Endothelial cell of umbilical vein (primary cell): ENCODE results near the gene SDF4. TPM values are rescaled to one million over a fixed set of nuclear protein-coding genes. Genes with fewer than 3 reads are reported as not detected.

Experiments
- BruUV-seq: library from RNA; stranded (reverse); fragments of 400-500 nt; replicated peaks from 2 replicates; lab custom pipeline; 2021; lab: Mats Ljungman, UMichigan
- CTCF ChIA-PET: fragments of 300-600, 350-600 bp; sonication (Branson Sonifier 250); formaldehyde crosslinking; loops from one replicate; lab custom pipeline; 2021; ENCODE audit warnings: antibody characterized with exemption, inconsistent platforms; lab: Charles Lee
- POLR2A ChIA-PET: fragments of 300-600, 350-600 bp; sonication (Branson Sonifier 250); formaldehyde crosslinking; loops from one replicate; lab custom pipeline; 2021; ENCODE audit warnings: antibody characterized with exemption, inconsistent platforms; lab: Charles Lee
- DNase-seq: peaks from one replicate; pipeline ENCODE4 v3.0.0-alpha.2; 2011; ENCODE audit warnings: low read depth, low spot score
- FAIRE-seq: peaks from 2 replicates; lab custom pipeline; 2011; peaks lifted over from hg19 to GRCh38; lab: Jason Lieb, UNC
- H2AFZ ChIP-seq: 2 replicates; pipeline ENCODE4 v1.6.0; 2012; ENCODE audit warnings: low read depth, low read length, control low read depth, inconsistent platforms
- H3K27ac ChIP-seq: 2 replicates; pipeline ENCODE4 v1.5.1; 2011; ENCODE audit warnings: low read depth, mild to moderate bottlenecking, control low read depth, low read length, moderate library complexity; ENCODE audit not compliant: insufficient read depth
- H3K27me3 ChIP-seq, 2 experiments: 2 replicates each; pipeline versions ENCODE4 v1.6.0 to v1.6.1; 2011; ENCODE audit warnings: low read length in 2 of 2, mixed read lengths in 1 of 2; ENCODE audit not compliant: control insufficient read depth in 2 of 2, insufficient read depth in 2 of 2
- H3K36me3 ChIP-seq, 2 experiments: 2 replicates in 1 of 2; 3 replicates in 1 of 2; pipeline ENCODE4 v1.5.1; 2011; ENCODE audit warnings: low read length in 2 of 2, mild to moderate bottlenecking in 1 of 2, moderate library complexity in 1 of 2; ENCODE audit not compliant: control insufficient read depth in 2 of 2, insufficient read depth in 2 of 2; ENCODE audit errors: extremely low read depth in 1 of 2
- H3K4me1 ChIP-seq: 3 replicates; pipeline ENCODE4 v1.5.1; 2011; ENCODE audit warnings: mild to moderate bottlenecking, low read length; ENCODE audit not compliant: control insufficient read depth, insufficient read depth; ENCODE audit errors: extremely low read depth
- H3K4me2 ChIP-seq: 2 replicates; pipeline ENCODE4 v1.6.1; 2011; ENCODE audit warnings: low read length, control low read depth, mixed read lengths; ENCODE audit not compliant: insufficient read depth
- H3K4me3 ChIP-seq, 3 experiments: fragments of 200-600 bp in 1 of 3; sonication (generic), shearing (Covaris generic) in 1 of 3; replicated peaks in 1 of 3; 2 replicates each; pipeline ENCODE4 v1.5.1; 2011 to 2016; ENCODE audit warnings: control low read depth in 3 of 3, low read length in 3 of 3, mild to moderate bottlenecking in 2 of 3, inconsistent platforms in 1 of 3, low read depth in 1 of 3, moderate library complexity in 1 of 3; ENCODE audit not compliant: insufficient read depth in 1 of 3
- H3K79me2 ChIP-seq: 2 replicates; pipeline ENCODE4 v1.6.0; 2012; ENCODE audit warnings: low read length, inconsistent platforms; ENCODE audit not compliant: control insufficient read depth, insufficient read depth
- H3K9ac ChIP-seq: replicated peaks from 2 replicates; pipeline ENCODE3; 2011; ENCODE audit warnings: low read length, control low read depth; ENCODE audit not compliant: insufficient read depth; ENCODE audit errors: extremely low read depth
- H3K9me1 ChIP-seq: replicated peaks from 3 replicates; pipeline ENCODE4 v1.6.0; 2011; ENCODE audit warnings: mild to moderate bottlenecking, low read length; ENCODE audit not compliant: control insufficient read depth, insufficient read depth; ENCODE audit errors: extremely low read depth
- H3K9me3 ChIP-seq: replicated peaks from 2 replicates; pipeline ENCODE4 v1.5.1; 2012; ENCODE audit warnings: low read length, inconsistent platforms; ENCODE audit not compliant: control insufficient read depth, insufficient read depth
- H4K20me1 ChIP-seq: replicated peaks from 2 replicates; pipeline ENCODE3; 2011; ENCODE audit warnings: mild to moderate bottlenecking, low read length; ENCODE audit not compliant: control insufficient read depth, insufficient read depth; ENCODE audit errors: extremely low read depth
- EZH2 ChIP-seq: IDR thresholded peaks from 2 replicates; pipeline ENCODE4 v1.6.1; 2012; ENCODE audit warnings: borderline replicate concordance, low read depth, mild to moderate bottlenecking, moderate library complexity, low read length, inconsistent platforms; ENCODE audit not compliant: severe bottlenecking
- FOS ChIP-seq: IDR thresholded peaks from 2 replicates; pipeline ENCODE4 v1.6.1; 2011; ENCODE audit warnings: mild to moderate bottlenecking, low read length, moderate library complexity, borderline replicate concordance; ENCODE audit not compliant: insufficient read depth
- GATA2 ChIP-seq: IDR thresholded peaks from 2 replicates; pipeline ENCODE4 v1.7.0; 2011; ENCODE audit warnings: low read depth, mild to moderate bottlenecking, moderate library complexity, mixed read lengths, low read length; ENCODE audit not compliant: insufficient read length, insufficient read depth
- JUN ChIP-seq: IDR thresholded peaks from 2 replicates; pipeline ENCODE4 v1.6.1; 2011; ENCODE audit warnings: borderline replicate concordance, low read depth; ENCODE audit not compliant: insufficient read length, insufficient read depth
- MAX ChIP-seq: IDR thresholded peaks from 2 replicates; pipeline ENCODE4 v1.6.1; 2011; ENCODE audit not compliant: insufficient read depth, insufficient read length
- MYC ChIP-seq: IDR thresholded peaks from one replicate; pipeline ENCODE4 v1.6.1; 2011; ENCODE audit warnings: mild to moderate bottlenecking, low read depth, low read length
- POLR2A ChIP-seq: IDR thresholded peaks from 2 replicates; pipeline ENCODE4 v1.6.1; 2012; ENCODE audit warnings: low read depth, mild to moderate bottlenecking, control low read depth, low read length
- POLR2AphosphoS5 ChIP-seq: IDR thresholded peaks from 2 replicates; pipeline ENCODE4 v1.6.1; 2012; ENCODE audit warnings: low read depth, mild to moderate bottlenecking, control low read depth, low read length, moderate library complexity; ENCODE audit not compliant: insufficient read depth
- dilution Hi-C: fragments of 300-500 bp; cut with MboI; formaldehyde crosslinking; loops from one replicate; pipeline ENCODE4 v1.15.0; 2019; ENCODE audit warnings: low sequenced_read_pairs; ENCODE audit not compliant: extremely low pct_ligation_motif_present
- intact Hi-C: fragments of 100-400 bp; cut with micrococcal nuclease; formaldehyde crosslinking; loops from one replicate; pipeline ENCODE4 v1.10.0; 2022
- polyA plus RNA-seq, 4 experiments: library from polyadenylated mRNA; depleted of rRNA in 3 of 4; stranded (reverse) in 3 of 4; unstranded in 1 of 4; fragments of >200 nt; gene quantifications; 2 replicates each; pipeline versions ENCODE4 v1.2.1 to v1.2.3, GENCODE V29; 2011 to 2012; ENCODE audit warnings: missing spikeins in 1 of 4
- total RNA-seq: library from RNA; stranded (reverse); gene quantifications from 2 replicates; pipeline ENCODE4 v1.2.3, GENCODE V29; 2021
- TF ChIP-seq, protein P1 (sequence below), 2 donors: IDR thresholded peaks; 1 replicate in 1 of 2; 2 replicates in 1 of 2; pipeline ENCODE4 v1.5.1; 2011; ENCODE audit warnings: low read length in 2 of 2, mild to moderate bottlenecking in 2 of 2, moderate library complexity in 2 of 2, control low read depth in 1 of 2, inconsistent platforms in 1 of 2, low read depth in 1 of 2; ENCODE audit not compliant: insufficient read depth in 1 of 2; ENCODE audit errors: extremely low read depth in 1 of 2

SDF4 gene
- total and polyA plus RNA-seq, 2 donors (not counting 3 experiments of a cell fraction or from before 2014, with no cell fraction given): 175 to 185 TPM

DNA sequence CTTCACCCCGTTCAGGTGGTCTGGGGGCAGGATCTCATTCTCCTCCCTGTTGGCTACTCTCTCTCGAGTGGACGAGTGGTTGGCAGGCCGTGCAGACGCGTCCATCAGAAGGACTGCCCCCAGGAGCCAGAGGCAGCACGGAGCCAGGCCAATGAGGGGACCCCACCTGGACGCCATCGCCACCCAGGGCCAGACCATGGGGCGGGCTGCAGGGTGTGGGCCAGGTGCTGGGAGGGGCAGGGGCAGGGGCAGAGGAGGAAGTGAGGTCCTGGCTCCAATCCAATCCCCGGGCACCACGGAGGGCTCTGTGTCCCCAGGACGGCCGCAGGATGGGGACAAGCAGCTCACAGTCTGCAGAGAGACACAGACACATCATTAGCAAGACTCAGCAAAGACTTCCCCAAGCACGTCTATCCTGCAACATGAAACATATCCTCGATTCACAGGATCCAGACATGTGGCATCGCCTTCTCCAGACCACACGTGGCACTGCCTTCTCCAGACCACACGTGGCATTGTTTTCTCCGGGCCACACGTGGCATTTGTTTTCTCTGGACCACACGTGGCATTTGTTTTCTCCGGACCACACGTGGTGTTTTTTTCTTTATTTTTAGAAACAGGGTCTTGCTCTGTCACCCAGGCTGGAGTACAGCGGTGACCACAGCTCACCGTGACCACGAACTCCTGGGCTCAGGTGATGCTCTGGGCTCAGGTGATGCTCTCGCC lies 3.0 kb downstream of the SDF4 start:
- TF ChIP-seq POLR2AphosphoS5 (no peak), MYC (no peak), FOS (no peak), POLR2A (no peak), EZH2 (no peak), GATA2 (no peak), JUN (no peak), MAX (no peak)
- TF ChIP-seq, protein P1, sequence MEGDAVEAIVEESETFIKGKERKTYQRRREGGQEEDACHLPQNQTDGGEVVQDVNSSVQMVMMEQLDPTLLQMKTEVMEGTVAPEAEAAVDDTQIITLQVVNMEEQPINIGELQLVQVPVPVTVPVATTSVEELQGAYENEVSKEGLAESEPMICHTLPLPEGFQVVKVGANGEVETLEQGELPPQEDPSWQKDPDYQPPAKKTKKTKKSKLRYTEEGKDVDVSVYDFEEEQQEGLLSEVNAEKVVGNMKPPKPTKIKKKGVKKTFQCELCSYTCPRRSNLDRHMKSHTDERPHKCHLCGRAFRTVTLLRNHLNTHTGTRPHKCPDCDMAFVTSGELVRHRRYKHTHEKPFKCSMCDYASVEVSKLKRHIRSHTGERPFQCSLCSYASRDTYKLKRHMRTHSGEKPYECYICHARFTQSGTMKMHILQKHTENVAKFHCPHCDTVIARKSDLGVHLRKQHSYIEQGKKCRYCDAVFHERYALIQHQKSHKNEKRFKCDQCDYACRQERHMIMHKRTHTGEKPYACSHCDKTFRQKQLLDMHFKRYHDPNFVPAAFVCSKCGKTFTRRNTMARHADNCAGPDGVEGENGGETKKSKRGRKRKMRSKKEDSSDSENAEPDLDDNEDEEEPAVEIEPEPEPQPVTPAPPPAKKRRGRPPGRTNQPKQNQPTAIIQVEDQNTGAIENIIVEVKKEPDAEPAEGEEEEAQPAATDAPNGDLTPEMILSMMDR (IDR thresholded peaks at IDR 0.05; ENCODE audit: extremely low read depth in 1 of 2, insufficient read depth in 1 of 2, low read depth in 1 of 2, low read length in 2 of 2): no peak
- POLR2A ChIA-PET: no interaction called here
- H3K4me1 ChIP-seq: peaks cover 6% of the 10 kb centered on the region
- H3K4me3 ChIP-seq: no peak overlapping the region
- peaks cover 6 to 26% of the 10 kb centered on the region in 2 experiments for H3K36me3 ChIP-seq
- dilution Hi-C loops (no loop called here), intact Hi-C loops (no loop called here)
- H3K27me3 ChIP-seq: no peaks in the 10 kb centered on the region
- H4K20me1 ChIP-seq: no peaks in the 10 kb centered on the region
- no peaks in the 10 kb centered on the region for H3K9me1 ChIP-seq
- no peak overlapping the region for H3K27ac ChIP-seq
- no TSS peak for BruUV-seq
- no peak for DNase-seq
- CTCF ChIA-PET: interaction anchor here (3.7 kb wide), 1 partner anchor 107 kb away, joined by 43 read pairs; no protein-coding TSS in a partner anchor
- H3K9me3 ChIP-seq: no peaks in the 10 kb centered on the region
- H3K9ac ChIP-seq: no peak overlapping the region
- H3K4me2 ChIP-seq: no peak overlapping the region
- H2AFZ ChIP-seq: no peak overlapping the region
- peaks cover 70% of the 10 kb centered on the region for H3K79me2 ChIP-seq
- FAIRE-seq: no peak
